Measurements from ENCODE around the gene TTC36. TPM values are rescaled to one million over a fixed set of nuclear protein-coding genes. Genes with fewer than 3 reads are reported as not detected.

The TTC36 gene
- total and polyA plus RNA-seq, 9 of the 15 experiments (the other 6 are each of a cell fraction or from before 2014, with no cell fraction given) = 0.22 to 0.23 TPM; not detected in 7

- H3K27ac ChIP-seq (ENCODE audit: extremely low read depth, low read depth, low read length) = no peak overlapping the region
- CTCF ChIA-PET (ENCODE audit: low intra/inter-chr PET ratio) = no interaction called here
- no peak overlapping the region for H3K4me2 ChIP-seq (ENCODE audit: insufficient read depth, low read length)
- no peak overlapping the region for H3K9ac ChIP-seq (ENCODE audit: insufficient read depth in 1 of 2, low read depth in 2 of 2, low read length in 2 of 2)
- POLR2A ChIA-PET = interaction anchor here (0.7 kb wide), 1 partner anchor 158 kb away, joined by 3 read pairs; no protein-coding TSS in a partner anchor
- ATAC-seq (peak; percentile 77), DNase-seq (ENCODE audit: extremely low read depth in 1 of 4, low spot score in 3 of 4) (peak; percentile 32 to 44 (median 42)), FAIRE-seq (no peak)
- no peaks in the 10 kb centered on the region for H3K9me3 ChIP-seq (replicated peaks; ENCODE audit: control insufficient read depth, insufficient read depth, low read depth, low read length)
- TF ChIP-seq XRCC4 (IDR thresholded peaks at IDR 0.05; ENCODE audit: extremely low read depth, insufficient read depth, insufficient read length) (no peak), ZNF511 (CRISPR knock-in tag; IDR thresholded peaks at IDR 0.05) (0 out of 2 replicates have a peak, but pooled peaks have one; percentile 45), RAD21 (CRISPR knock-in tag; conservative IDR thresholded peaks at IDR 0.05 in 1 of 2, IDR thresholded peaks at IDR 0.05 in 1 of 2) (peak in 1 of 2 experiments; percentile 48; a peak in 2 of 4 replicates), ZBTB26 (CRISPR knock-in tag; IDR thresholded peaks at IDR 0.05) (0 out of 2 replicates have a peak, but pooled peaks have one; percentile 67), RBM34 (IDR thresholded peaks at IDR 0.05; ENCODE audit: borderline replicate concordance, insufficient read depth, low read length) (no peak), SUPT5H (IDR thresholded peaks at IDR 0.05) (0 out of 2 replicates have a peak, but pooled peaks have one; percentile 36), SPI1 (IDR thresholded peaks at IDR 0.05; ENCODE audit: borderline replicate concordance, low read depth, low read length) (peak; percentile 50; the same call in 1 of the 2 replicates), STAG1 (CRISPR knock-in tag; IDR thresholded peaks at IDR 0.05; ENCODE audit: borderline replicate concordance) (0 out of 2 replicates have a peak, but pooled peaks have one; percentile 11), CTCF (IDR thresholded peaks at IDR 0.05 in 2 of 3, conservative IDR thresholded peaks at IDR 0.05 in 1 of 3; ENCODE audit: insufficient read depth in 2 of 3, low read depth in 1 of 3, low read length in 3 of 3) (peak; percentile 48 to 64 (median 53)), THRB (CRISPR knock-in tag; conservative IDR thresholded peaks at IDR 0.05) (0 out of 2 replicates have a peak, but pooled peaks have one; percentile 11), SMC3 (conservative IDR thresholded peaks at IDR 0.05; ENCODE audit: insufficient read depth, low read depth, low read length) (0 out of 2 replicates have a peak, but pooled peaks have one; percentile 25)
- H3K79me2 ChIP-seq (ENCODE audit: control insufficient read depth, insufficient read depth, low read length) = no peaks in the 10 kb centered on the region
- H3K36me3 ChIP-seq (ENCODE audit: control insufficient read depth, insufficient read depth, low read length) = peaks cover 70% of the 10 kb centered on the region
- no peak overlapping the region for H3K4me3 ChIP-seq
- no peaks in the 10 kb centered on the region for H3K27me3 ChIP-seq (ENCODE audit: control insufficient read depth in 2 of 2, insufficient read depth in 2 of 2, low read length in 2 of 2)
- H4K20me1 ChIP-seq (replicated peaks; ENCODE audit: control insufficient read depth, insufficient read depth, low read length) = no peaks in the 10 kb centered on the region; the same call in 1 of the 2 replicates
- intact Hi-C loops (cut with micrococcal nuclease) = no loop called here
- WGBS (ENCODE audit: insufficient coverage, low coverage, missing lambda C conversion rate) = 69% methylated on average over 6 of the region's 6 CpGs
- no TSS peak for BruUV-seq (replicated peaks)
- no peaks in the 10 kb centered on the region for H3K9me1 ChIP-seq (ENCODE audit: control insufficient read depth, insufficient read depth, low read length)
- in situ Hi-C loops (cut with MboI) = no loop called here
- H3K4me1 ChIP-seq (replicated peaks in 1 of 2; ENCODE audit: control insufficient read depth in 2 of 2, insufficient read depth in 2 of 2, low read length in 2 of 2) = no peaks in the 10 kb centered on the region
- H2AFZ ChIP-seq (ENCODE audit: low read depth, low read length) = no peak overlapping the region
Observed at GRCh38 chr11:118522571-118523072, 4.7 kb upstream of the TTC36 start.
